CD4-positive, alpha-beta memory T cell (primary cell): Measurements from ENCODE around the gene SCN11A. TPM values are rescaled to one million over a fixed set of nuclear protein-coding genes. Genes with fewer than 3 reads are reported as not detected.
"Not testable (repeated sequence)": the region's sequence is repeated elsewhere in the genome, so short reads cannot be mapped to it uniquely, and the experiment has no call there.

ENCODE experiments used
- CTCF ChIA-PET: fragments of 350-600 bp; sonication (Branson Sonifier 250); formaldehyde crosslinking; loops from one replicate; lab custom pipeline; 2021; ENCODE audit warnings: inconsistent platforms; ENCODE audit not compliant: partially characterized antibody; lab: Charles Lee
- POLR2A ChIA-PET: fragments of 350-600 bp; sonication (Branson Sonifier 250); formaldehyde crosslinking; loops from one replicate; lab custom pipeline; 2021; ENCODE audit not compliant: partially characterized antibody; lab: Charles Lee
- DNase-seq, 5 donors: peaks; one replicate each; pipeline versions ENCODE4 v3.0.0 to v3.0.0-alpha.2; 2020 to 2022; ENCODE audit warnings: mixed read lengths in 1 of 5
- H3K27ac ChIP-seq: one replicate; pipeline ENCODE4 v1.7.0; 2013; ENCODE audit warnings: low read depth, low read length
- H3K27me3 ChIP-seq: 2 replicates; pipeline ENCODE4 v1.7.0; 2013; ENCODE audit warnings: mild to moderate bottlenecking, low read length, moderate library complexity; ENCODE audit not compliant: insufficient read depth
- H3K36me3 ChIP-seq: 2 replicates; pipeline ENCODE4 v1.7.0; 2013; ENCODE audit warnings: mild to moderate bottlenecking, low read length, moderate library complexity; ENCODE audit not compliant: insufficient read depth
- H3K4me1 ChIP-seq: 2 replicates; pipeline ENCODE4 v1.7.0; 2013; ENCODE audit warnings: mild to moderate bottlenecking, low read length, moderate library complexity; ENCODE audit not compliant: insufficient read depth
- H3K4me3 ChIP-seq, 2 donors: one replicate each; pipeline ENCODE4 v1.7.0; 2013; ENCODE audit warnings: low read length in 2 of 2, mild to moderate bottlenecking in 1 of 2
- H3K9me3 ChIP-seq, 2 donors: one replicate each; pipeline ENCODE4 v1.7.0; 2013; ENCODE audit warnings: low read length in 2 of 2, control low read depth in 1 of 2; ENCODE audit not compliant: control insufficient read depth in 1 of 2
- H3K27ac Mint-ChIP-seq, 7 donors: one replicate each; pipeline ENCODE4 v1.8.0; 2020 to 2021; ENCODE audit warnings: mixed read lengths in 7 of 7, mild to moderate bottlenecking in 6 of 7, inconsistent platforms in 3 of 7, moderate library complexity in 3 of 7
- H3K27me3 Mint-ChIP-seq, 2 donors: one replicate each; pipeline ENCODE4 v1.8.0; 2020 to 2021; ENCODE audit warnings: mixed read lengths in 2 of 2
- H3K36me3 Mint-ChIP-seq, 2 donors: one replicate each; pipeline ENCODE4 v1.8.0; 2020 to 2021; ENCODE audit warnings: mixed read lengths in 2 of 2, inconsistent platforms in 1 of 2, mild to moderate bottlenecking in 1 of 2
- H3K4me1 Mint-ChIP-seq, 4 donors: one replicate each; pipeline ENCODE4 v1.8.0; 2020 to 2021; ENCODE audit warnings: mixed read lengths in 4 of 4, mild to moderate bottlenecking in 1 of 4
- H3K4me3 Mint-ChIP-seq, 8 donors: one replicate each; pipeline ENCODE4 v1.8.0; 2020 to 2021; ENCODE audit warnings: mixed read lengths in 8 of 8, mild to moderate bottlenecking in 7 of 8, moderate library complexity in 6 of 8, inconsistent platforms in 3 of 8
- H3K9me3 Mint-ChIP-seq, 8 donors: one replicate each; pipeline ENCODE4 v1.8.0; 2020 to 2021; ENCODE audit warnings: mixed read lengths in 8 of 8, mild to moderate bottlenecking in 5 of 8, inconsistent platforms in 3 of 8, moderate library complexity in 1 of 8
- intact Hi-C: fragments of 100-400 bp; cut with micrococcal nuclease; formaldehyde crosslinking; loops from one replicate; pipeline ENCODE4 v1.15.1; 2023
- polyA plus RNA-seq, 2 donors: library from polyadenylated mRNA; unstranded; fragments of 300-500 nt; fragmentation: Illumina TruSeq; gene quantifications; one replicate each; pipeline ENCODE4 v1.2.3, GENCODE V29; 2021
- total RNA-seq, 2 experiments: library from RNA; stranded (reverse); gene quantifications; one replicate each; pipeline ENCODE4 v1.2.3, GENCODE V29; 2021

Gene SCN11A
- total and polyA plus RNA-seq, 4 experiments from 2014 or later = 0.08 to 0.15 TPM; not detected in 2

GRCh38 chr3:39067286-39067685 is 15.5 kb upstream of the SCN11A start:
- no peaks in the 10 kb centered on the region for H3K27me3 ChIP-seq
- no peaks in the 10 kb centered on the region for H3K4me1 ChIP-seq
- H3K9me3 Mint-ChIP-seq = no peaks in the 10 kb centered on the region
- peaks cover 50% of the 10 kb centered on the region for H3K36me3 ChIP-seq
- CTCF ChIA-PET = interaction anchor here (1.8 kb wide), 1 partner anchor 20 kb away, joined by 7 read pairs; no protein-coding TSS in a partner anchor
- no peak overlapping the region for H3K4me3 ChIP-seq
- H3K9me3 ChIP-seq = no peaks in the 10 kb centered on the region
- H3K36me3 Mint-ChIP-seq = peaks cover 52 to 73% of the 10 kb centered on the region in 2 donors
- intact Hi-C loops = no loop called here
- no peak for DNase-seq
- H3K27ac ChIP-seq = no peak overlapping the region
- H3K27ac Mint-ChIP-seq = no peak overlapping the region
- H3K4me1 Mint-ChIP-seq = peaks cover 10 to 20% (median 15%) of the 10 kb centered on the region in 4 donors
- no peaks in the 10 kb centered on the region for H3K27me3 Mint-ChIP-seq
- POLR2A ChIA-PET = interaction anchor here (1.4 kb wide), 1 partner anchor 15 kb away, joined by 5 read pairs; the partner anchor contains the start of genes SCN11A and WDR48
- no peak overlapping the region for H3K4me3 Mint-ChIP-seq

- DNase-seq = peak in 1 of 5 donors; percentile 11
- Mint-ChIP-seq H3K4me1 (peaks cover 20 to 35% (median 25%) of the 10 kb centered on the region in 4 donors), H3K9me3 (peaks cover 0 to 4% (median 0%) of the 10 kb centered on the region in 8 donors), H3K36me3 (peaks cover 42 to 63% of the 10 kb centered on the region in 2 donors), H3K27ac (peak overlapping the region in 1 of 7 donors; percentile 15), H3K27me3 (no peaks in the 10 kb centered on the region), H3K4me3 (no peak overlapping the region)
- peaks cover 34% of the 10 kb centered on the region for H3K36me3 ChIP-seq
- H3K4me1 ChIP-seq = no peaks in the 10 kb centered on the region
- H3K27ac ChIP-seq = no peak overlapping the region
- ChIA-PET POLR2A (interaction anchor here (1.1 kb wide), 1 partner anchor 15 kb away, joined by 4 read pairs; no protein-coding TSS in a partner anchor), CTCF (interaction anchor here (0.7 to 1.1 kb wide), 3 partner anchors 13 to 1114 kb away, joined by 3 read pairs; partner anchors contain the start of genes SCN11A and WDR48)
- intact Hi-C loops = no loop called here
- no peaks in the 10 kb centered on the region for H3K27me3 ChIP-seq
- no peaks in the 10 kb centered on the region for H3K9me3 ChIP-seq
- no peak overlapping the region for H3K4me3 ChIP-seq
Observed at GRCh38 chr3:39065197-39065596, 13.5 kb upstream of the SCN11A start.

GRCh38 chr3:39064646-39065045 is 12.9 kb upstream of the SCN11A start:
- H3K27ac Mint-ChIP-seq = peak overlapping the region in 1 of 7 donors; percentile 17
- ChIA-PET CTCF (interaction anchor here (1.0 to 1.1 kb wide), 2 partner anchors 13 to 14 kb away, joined by 3 read pairs; partner anchors contain the start of genes SCN11A and WDR48), POLR2A (interaction anchor here (1.1 kb wide), 1 partner anchor 14 kb away, joined by 4 read pairs; no protein-coding TSS in a partner anchor)
- Histone ChIP-seq H3K36me3 (peaks cover 29% of the 10 kb centered on the region), H3K4me1 (no peaks in the 10 kb centered on the region), H3K4me3 (no peak overlapping the region), H3K27ac (no peak overlapping the region), H3K27me3 (no peaks in the 10 kb centered on the region), H3K9me3 (no peaks in the 10 kb centered on the region)
- intact Hi-C loops = no loop called here
- H3K4me1 Mint-ChIP-seq = peaks cover 21 to 38% (median 26%) of the 10 kb centered on the region in 4 donors
- H3K36me3 Mint-ChIP-seq = peaks cover 41 to 60% of the 10 kb centered on the region in 2 donors
- no peak for DNase-seq
- H3K4me3 Mint-ChIP-seq = no peak overlapping the region
- H3K27me3 Mint-ChIP-seq = no peaks in the 10 kb centered on the region
- peaks cover 0 to 4% (median 0%) of the 10 kb centered on the region in 8 donors for H3K9me3 Mint-ChIP-seq

- Mint-ChIP-seq H3K27me3 (no peaks in the 10 kb centered on the region), H3K27ac (no peak overlapping the region), H3K36me3 (peaks cover 49 to 57% of the 10 kb centered on the region in 2 donors), H3K4me1 (peaks cover 32 to 52% (median 36%) of the 10 kb centered on the region in 4 donors), H3K4me3 (no peak overlapping the region), H3K9me3 (peaks cover 0 to 4% (median 0%) of the 10 kb centered on the region in 8 donors)
- ChIA-PET CTCF (no interaction called here), POLR2A (no interaction called here)
- no peaks in the 10 kb centered on the region for H3K27me3 ChIP-seq
- no peaks in the 10 kb centered on the region for H3K4me1 ChIP-seq
- H3K27ac ChIP-seq = no peak overlapping the region
- H3K4me3 ChIP-seq = no peak overlapping the region
- intact Hi-C loops = no loop called here
- peaks cover 20% of the 10 kb centered on the region for H3K36me3 ChIP-seq
- no peak for DNase-seq
- H3K9me3 ChIP-seq = no peaks in the 10 kb centered on the region
Observed at GRCh38 chr3:39063143-39063542, 11.4 kb upstream of the SCN11A start.

- Mint-ChIP-seq H3K27ac (peak overlapping the region in 5 of 7 donors; percentile 21 to 76 (median 62)), H3K4me1 (peaks cover 33 to 55% (median 40%) of the 10 kb centered on the region in 4 donors), H3K36me3 (peaks cover 42 to 52% of the 10 kb centered on the region in 2 donors), H3K4me3 (no peak overlapping the region), H3K9me3 (peaks cover 0 to 4% (median 0%) of the 10 kb centered on the region in 8 donors), H3K27me3 (no peaks in the 10 kb centered on the region)
- CTCF ChIA-PET = interaction anchor here (1.0 kb wide), 1 partner anchor 541 kb away, joined by 3 read pairs; no protein-coding TSS in a partner anchor
- Histone ChIP-seq H3K27ac (no peak overlapping the region), H3K4me3 (no peak overlapping the region), H3K36me3 (peaks cover 14% of the 10 kb centered on the region), H3K4me1 (no peaks in the 10 kb centered on the region), H3K9me3 (no peaks in the 10 kb centered on the region), H3K27me3 (no peaks in the 10 kb centered on the region)
- intact Hi-C loops = no loop called here
- DNase-seq = no peak
- POLR2A ChIA-PET = interaction anchor here (1.1 kb wide), 1 partner anchor 10 kb away, joined by 5 read pairs; the partner anchor contains the start of genes SCN11A and WDR48
Observed at GRCh38 chr3:39062180-39062579, 10.4 kb upstream of the SCN11A start.

- H3K9me3 Mint-ChIP-seq, H3K27me3 Mint-ChIP-seq, H3K36me3 ChIP-seq, DNase-seq, intact Hi-C loops, CTCF ChIA-PET, H3K27ac ChIP-seq, H3K27me3 ChIP-seq, H3K9me3 ChIP-seq, H3K4me1 ChIP-seq, H3K4me3 ChIP-seq, POLR2A ChIA-PET: not testable (repeated sequence)
- peak overlapping the region in 1 of 8 donors; percentile 5 for H3K4me3 Mint-ChIP-seq
- H3K36me3 Mint-ChIP-seq = peaks cover 40 to 50% of the 10 kb centered on the region in 2 donors
- peak overlapping the region in 2 of 7 donors; percentile 48 to 57 for H3K27ac Mint-ChIP-seq
- peaks cover 42 to 65% (median 49%) of the 10 kb centered on the region in 4 donors for H3K4me1 Mint-ChIP-seq
Observed at GRCh38 chr3:39061228-39061627, 9.5 kb upstream of the SCN11A start.

GRCh38 chr3:39056151-39056550 is 4.4 kb upstream of the SCN11A start:
- H3K27ac ChIP-seq = no peak overlapping the region
- intact Hi-C loops = no loop called here
- ChIA-PET CTCF (no interaction called here), POLR2A (no interaction called here)
- H3K4me3 ChIP-seq = no peak overlapping the region
- Mint-ChIP-seq H3K27me3 (peaks cover 0 to 1% of the 10 kb centered on the region in 2 donors), H3K9me3 (peaks cover 0 to under 1% (median 0%) of the 10 kb centered on the region in 8 donors), H3K36me3 (peaks cover 21 to 22% of the 10 kb centered on the region in 2 donors), H3K4me1 (peaks cover 54 to 77% (median 65%) of the 10 kb centered on the region in 4 donors), H3K4me3 (peak overlapping the region in 3 of 8 donors; percentile 1 to 61 (median 7)), H3K27ac (peak overlapping the region in 5 of 7 donors; percentile 2 to 67 (median 36))
- no peak for DNase-seq
- H3K9me3 ChIP-seq = no peaks in the 10 kb centered on the region
- no peaks in the 10 kb centered on the region for H3K27me3 ChIP-seq
- peaks cover 31% of the 10 kb centered on the region for H3K4me1 ChIP-seq
- H3K36me3 ChIP-seq = no peaks in the 10 kb centered on the region
